MG63 (cell line): Measurements from ENCODE around the gene UBA3. TPM values are rescaled to one million over a fixed set of nuclear protein-coding genes. Genes with fewer than 3 reads are reported as not detected.
A peak's percentile ranks its signal among the peaks of the same experiment; 100 is the strongest.

ENCODE experiments used
- DNase-seq: peaks from one replicate; pipeline ENCODE4 v3.0.0-alpha.2; 2020
- H3K27me3 ChIP-seq: fragments of 250-450 bp; sonication (Bioruptor Pico); 2 replicates; pipeline ENCODE4 v1.5.1; 2020; ENCODE audit warnings: mild to moderate bottlenecking, moderate library complexity
- H3K36me3 ChIP-seq: fragments of 250-450 bp; sonication (Bioruptor Pico); 2 replicates; pipeline ENCODE4 v1.5.1; 2020; ENCODE audit warnings: mild to moderate bottlenecking, moderate library complexity
- H3K4me3 ChIP-seq: fragments of 250-450 bp; sonication (Bioruptor Pico); 2 replicates; pipeline ENCODE4 v1.5.1; 2020; ENCODE audit warnings: mild to moderate bottlenecking, moderate library complexity
- H3K9me3 ChIP-seq: fragments of 250-450 bp; sonication (Bioruptor Pico); 2 replicates; pipeline ENCODE4 v1.5.1; 2020; ENCODE audit warnings: mild to moderate bottlenecking, moderate library complexity
- total RNA-seq: library from RNA; depleted of rRNA; stranded (reverse); fragments of >200 nt; shearing (Covaris generic); gene quantifications from 2 replicates; pipeline ENCODE4 v1.2.3, GENCODE V29; 2014; ENCODE audit warnings: low replicate concordance

The UBA3 gene
- total RNA-seq, 1 experiment from 2014 or later = 47.4 TPM

DNA sequence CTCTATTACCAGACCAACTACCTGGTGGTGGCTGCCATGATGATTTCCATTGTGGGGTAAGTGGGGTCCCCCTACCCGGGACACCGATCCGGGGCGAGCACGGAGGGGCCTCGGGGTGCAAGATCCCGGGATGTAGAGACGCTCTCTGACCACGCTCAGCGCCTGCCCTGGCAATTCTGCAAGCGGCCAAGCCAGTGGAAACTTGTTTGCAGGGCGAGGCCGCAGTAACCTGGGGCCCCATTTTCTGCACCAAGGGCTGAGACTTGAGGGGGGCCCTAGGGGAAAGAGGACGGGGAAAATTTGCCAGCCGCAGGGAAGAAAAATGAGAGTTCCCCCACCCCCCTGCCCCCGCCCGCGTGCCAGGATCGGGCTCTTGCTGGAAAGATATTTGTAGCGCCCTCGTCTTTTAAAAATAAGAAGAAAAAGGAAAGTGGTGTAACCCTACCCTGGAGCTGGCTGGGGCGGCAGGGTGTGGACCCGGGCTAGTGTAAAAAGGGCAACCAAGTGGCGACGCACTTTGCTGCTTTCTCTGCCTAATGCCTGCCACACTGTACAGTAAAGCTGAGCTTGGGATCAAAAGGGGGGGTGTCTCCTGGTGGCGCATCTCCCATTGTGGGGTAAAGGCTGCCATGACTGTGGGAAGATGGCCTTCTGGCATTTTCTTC is 5.1 kb upstream of the UBA3 start:
- DNase-seq = peak; percentile 21
- Histone ChIP-seq H3K36me3 (peaks cover 5% of the 10 kb centered on the region; the same call in 1 of the 2 replicates), H3K9me3 (no peaks in the 10 kb centered on the region), H3K27me3 (no peaks in the 10 kb centered on the region), H3K4me3 (peak overlapping the region; percentile 78)

DNA sequence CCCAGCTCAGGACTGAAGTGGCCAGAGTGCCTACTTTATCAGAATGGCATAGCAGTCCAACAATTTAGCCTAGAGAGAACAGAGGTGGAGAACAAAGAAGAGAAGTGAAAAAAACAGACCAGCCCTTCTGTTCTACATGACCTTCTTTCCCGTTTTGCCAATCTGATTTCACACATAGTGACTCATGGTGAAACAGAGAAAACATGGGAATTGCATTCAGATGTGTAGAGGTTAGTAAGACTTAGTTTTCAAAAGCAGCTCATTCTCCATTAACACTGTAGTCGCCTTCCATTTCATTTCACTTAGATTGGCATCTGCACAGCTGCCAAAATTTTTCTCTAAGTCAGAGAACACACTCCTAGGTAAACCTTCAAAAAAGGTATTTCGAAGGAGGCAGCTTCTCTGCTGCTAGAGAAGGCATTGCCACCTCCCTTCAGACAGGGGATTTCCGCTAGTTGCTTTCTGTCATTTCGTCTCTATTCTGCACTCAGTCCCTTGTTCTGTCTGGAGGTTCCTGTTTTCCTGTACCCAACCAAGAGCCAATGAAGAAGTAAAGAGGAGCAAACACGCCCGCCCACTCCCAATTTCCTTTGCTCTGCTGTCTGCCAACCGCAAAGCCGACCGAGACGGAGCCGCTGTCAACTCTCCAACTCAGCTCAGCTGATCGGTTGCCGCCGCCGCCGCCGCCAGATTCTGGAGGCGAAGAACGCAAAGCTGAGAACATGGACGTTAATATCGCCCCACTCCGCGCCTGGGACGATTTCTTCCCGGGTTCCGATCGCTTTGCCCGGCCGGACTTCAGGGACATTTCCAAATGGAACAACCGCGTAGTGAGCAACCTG is 4.4 kb upstream of the UBA3 start, which contains the start of gene ARL6IP5:
Gene ARL6IP5, plus strand, starts transcription at position 612 of the 842 bp plus-strand sequence. Its CDS starts 111 bp downstream, at position 723.
- H3K9me3 ChIP-seq = no peaks in the 10 kb centered on the region
- H3K36me3 ChIP-seq = peaks cover 5% of the 10 kb centered on the region; the same call in 1 of the 2 replicates
- DNase-seq = peak; percentile 88
- no peaks in the 10 kb centered on the region for H3K27me3 ChIP-seq
- peak within 1 kb of the TSS; percentile 78 for H3K4me3 ChIP-seq

DNA sequence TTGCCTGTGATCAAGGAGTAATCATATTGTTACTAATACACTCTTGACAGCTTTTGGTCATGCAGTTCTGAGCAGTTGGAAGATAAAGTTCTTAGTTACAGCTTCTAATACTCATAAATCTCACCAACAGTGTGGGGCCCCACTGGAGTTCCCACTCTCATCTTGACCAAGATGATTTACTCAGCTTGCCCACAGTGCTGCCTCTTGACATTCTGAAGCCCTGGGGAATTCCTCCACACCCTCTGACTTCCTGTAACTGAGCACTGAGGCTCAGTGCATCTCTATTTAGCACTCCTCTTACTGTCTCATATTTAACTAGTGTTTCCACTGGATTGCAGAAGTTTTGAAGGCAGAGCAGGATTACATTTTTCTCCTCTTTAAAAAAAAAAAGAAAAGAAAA is 2.6 kb upstream of the UBA3 start:
- no peaks in the 10 kb centered on the region for H3K36me3 ChIP-seq
- peak; percentile 30 for DNase-seq
- no peak overlapping the region for H3K4me3 ChIP-seq
- H3K9me3 ChIP-seq = no peaks in the 10 kb centered on the region
- H3K27me3 ChIP-seq = no peaks in the 10 kb centered on the region

DNA sequence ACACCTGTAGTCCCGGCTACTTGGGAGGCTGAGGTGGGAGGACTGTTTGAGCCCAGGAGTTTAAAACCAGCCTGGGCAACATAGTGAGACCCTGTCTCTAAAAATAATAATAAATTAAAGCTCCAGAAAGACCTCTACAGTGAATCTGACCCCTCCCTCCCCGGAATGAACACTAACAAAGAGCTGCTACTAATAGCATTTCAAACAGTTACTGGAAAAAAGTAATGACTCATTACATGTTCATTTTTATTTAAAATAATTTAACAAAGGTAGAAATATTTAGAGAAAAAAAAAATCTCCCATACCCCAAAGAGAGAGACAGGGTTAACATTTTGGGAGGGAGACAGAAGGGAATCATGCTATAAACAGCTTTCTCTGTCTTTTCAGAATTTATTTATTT is 2.2 kb upstream of the UBA3 start:
- no peaks in the 10 kb centered on the region for H3K9me3 ChIP-seq
- no peak for DNase-seq
- H3K36me3 ChIP-seq = peaks cover under 1% of the 10 kb centered on the region; the same call in 1 of the 2 replicates
- no peak overlapping the region for H3K4me3 ChIP-seq
- H3K27me3 ChIP-seq = no peaks in the 10 kb centered on the region

DNA sequence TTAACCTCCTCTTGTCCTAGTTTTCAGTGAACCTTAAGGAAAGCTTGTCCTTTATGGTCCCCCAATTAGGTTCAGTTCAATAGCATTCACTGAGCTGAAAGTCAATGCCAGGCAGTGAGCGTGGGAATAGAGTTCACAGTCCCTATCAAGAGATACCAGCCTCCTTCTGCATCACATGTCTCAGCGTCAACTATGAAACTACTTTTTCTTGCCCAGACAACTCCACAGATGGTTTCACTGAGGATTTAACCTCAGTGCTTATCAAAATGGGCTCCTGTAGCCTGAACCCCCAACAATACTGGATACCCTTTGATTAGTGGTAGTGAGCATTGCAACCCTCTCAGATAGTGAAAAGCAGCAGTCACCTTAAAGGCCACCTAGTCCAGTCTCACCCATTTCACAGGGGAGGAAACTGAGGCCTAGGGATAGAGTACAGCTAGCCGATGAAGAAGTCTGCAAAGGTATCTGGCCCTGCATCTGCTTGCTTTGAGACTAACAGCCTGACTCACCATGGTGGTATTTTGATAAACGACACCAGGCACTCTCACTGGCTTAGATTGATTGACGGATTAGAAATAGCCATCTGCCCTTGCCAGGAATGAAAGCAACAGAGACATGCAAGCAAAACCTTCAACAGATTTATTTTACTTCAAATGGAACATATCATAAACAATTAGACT is 1.6 kb upstream of the UBA3 start:
- no peaks in the 10 kb centered on the region for H3K27me3 ChIP-seq
- no peaks in the 10 kb centered on the region for H3K9me3 ChIP-seq
- H3K4me3 ChIP-seq = no peak overlapping the region
- DNase-seq = no peak
- peaks cover 3% of the 10 kb centered on the region; the same call in 1 of the 2 replicates for H3K36me3 ChIP-seq

DNA sequence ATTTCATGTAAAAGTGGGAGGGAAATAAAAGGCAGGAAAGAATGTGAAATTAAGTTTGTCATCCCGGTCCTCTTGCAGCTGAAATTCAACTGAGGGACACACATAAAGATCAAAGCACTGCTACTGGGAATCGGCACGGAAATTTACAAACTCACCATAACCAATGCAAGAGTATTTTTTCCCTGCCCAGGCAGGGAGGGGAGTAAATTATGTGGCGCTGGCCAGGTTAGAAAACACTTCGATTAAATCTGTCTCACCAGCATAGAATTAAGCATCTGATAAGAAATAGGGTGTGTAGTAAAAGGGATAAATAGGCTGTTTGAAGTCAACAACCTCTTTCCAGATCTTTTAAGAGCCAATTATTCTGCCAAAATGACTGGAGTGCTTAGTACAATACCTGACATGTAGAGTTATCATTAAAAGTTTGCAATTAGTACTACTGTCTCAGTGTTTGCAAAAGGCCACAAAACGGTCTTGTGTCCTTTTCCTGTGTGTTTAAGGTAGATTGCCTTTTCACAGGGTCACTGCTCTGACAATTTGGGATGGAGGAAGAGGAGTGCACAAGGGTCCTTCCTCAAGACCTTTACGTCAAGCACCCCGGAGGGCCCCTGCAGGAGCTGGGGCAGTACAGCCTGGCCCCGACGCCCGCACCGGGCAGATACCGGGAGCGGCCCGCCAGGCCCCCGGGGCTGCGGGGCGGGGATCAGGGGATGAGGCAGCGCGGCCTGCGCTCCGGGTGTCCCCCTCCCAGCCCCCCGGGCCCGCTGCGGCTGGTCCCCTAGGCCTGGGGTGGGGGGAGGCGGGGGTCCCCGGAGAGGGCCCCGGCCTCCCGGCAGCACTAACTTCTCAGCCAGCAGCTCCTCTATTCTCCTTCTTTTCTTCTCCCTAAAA is 651 bp downstream of the UBA3 start:
- Histone ChIP-seq H3K36me3 (peaks cover 6% of the 10 kb centered on the region), H3K9me3 (no peaks in the 10 kb centered on the region), H3K27me3 (no peaks in the 10 kb centered on the region), H3K4me3 (peak overlapping the region; percentile 60)
- DNase-seq = peak; percentile 23

DNA sequence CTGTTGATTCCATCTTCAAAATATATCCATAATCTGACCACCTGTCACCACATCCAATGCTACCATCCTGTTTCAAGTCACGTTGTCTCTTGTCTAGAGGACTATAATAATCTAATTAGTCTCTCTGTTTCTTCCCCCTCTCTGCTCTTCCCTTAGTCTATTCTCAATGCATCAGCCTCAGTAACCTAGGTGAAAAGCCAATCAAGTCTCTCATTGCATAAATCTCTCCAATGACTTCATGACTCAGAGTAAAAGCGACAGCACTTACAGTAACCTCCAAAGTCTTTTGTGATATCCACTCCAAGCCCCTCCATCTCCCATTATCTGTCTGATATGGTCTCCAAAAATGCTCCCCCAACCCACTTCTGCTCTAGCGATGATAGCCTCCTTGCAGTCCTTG is 7.2 kb downstream of the UBA3 start:
- Histone ChIP-seq H3K9me3 (no peaks in the 10 kb centered on the region), H3K27me3 (no peaks in the 10 kb centered on the region), H3K36me3 (peaks cover 9% of the 10 kb centered on the region), H3K4me3 (no peak overlapping the region)
- DNase-seq = no peak

DNA sequence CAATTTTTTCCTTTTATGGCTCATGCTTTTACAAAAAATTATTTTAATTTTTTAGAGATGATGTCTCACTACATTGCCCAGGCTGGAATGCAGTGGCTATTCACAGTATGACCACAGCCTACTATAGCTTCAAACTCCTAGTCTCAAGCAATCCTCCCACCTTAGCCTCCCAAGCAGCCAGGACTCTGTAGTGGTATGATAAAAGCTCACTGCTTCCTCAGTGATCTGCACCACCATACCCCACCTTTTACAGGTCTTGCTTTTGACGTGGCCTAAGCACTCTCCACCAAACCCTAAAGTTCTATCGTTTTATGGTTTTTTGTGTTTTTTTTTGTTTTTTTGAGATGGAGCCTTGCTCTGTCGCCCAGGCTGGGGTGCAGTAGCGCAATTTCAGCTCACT is 14.0 kb downstream of the UBA3 start:
- Histone ChIP-seq H3K9me3 (no peaks in the 10 kb centered on the region), H3K36me3 (peaks cover 18% of the 10 kb centered on the region), H3K27me3 (no peaks in the 10 kb centered on the region), H3K4me3 (no peak overlapping the region)
- DNase-seq = no peak

DNA sequence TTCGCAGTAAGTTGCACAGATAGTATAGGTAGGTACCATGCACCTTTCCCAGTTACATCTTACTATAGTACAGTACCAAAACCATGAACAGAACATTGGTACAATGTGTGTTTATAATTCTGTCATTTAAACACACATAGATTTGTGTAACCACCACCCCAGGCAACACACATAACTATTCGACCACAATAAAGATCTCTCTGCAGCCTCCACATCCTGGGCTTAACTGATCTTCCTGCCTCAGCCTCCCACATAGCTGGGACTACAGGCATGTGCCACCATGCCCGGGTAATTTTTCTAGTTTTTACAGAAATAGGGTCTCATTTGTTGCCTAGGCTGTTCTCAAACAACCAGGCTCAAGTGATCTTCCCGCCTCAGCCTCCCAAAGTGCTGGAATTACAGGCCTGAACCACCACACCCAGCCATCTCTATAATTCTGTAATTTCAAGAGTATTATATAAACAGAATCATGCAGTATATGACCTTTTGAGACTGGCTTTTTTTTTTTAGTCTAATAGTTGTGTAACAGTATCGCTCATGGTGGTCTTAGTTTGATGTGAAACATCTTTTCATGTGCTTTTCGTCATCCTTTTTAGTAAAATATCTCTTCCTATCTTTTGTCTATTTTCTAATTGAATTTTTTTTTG is 14.7 kb downstream of the UBA3 start:
- DNase-seq = no peak
- H3K27me3 ChIP-seq = no peaks in the 10 kb centered on the region
- H3K9me3 ChIP-seq = no peaks in the 10 kb centered on the region
- no peak overlapping the region for H3K4me3 ChIP-seq
- peaks cover 20% of the 10 kb centered on the region for H3K36me3 ChIP-seq

DNA sequence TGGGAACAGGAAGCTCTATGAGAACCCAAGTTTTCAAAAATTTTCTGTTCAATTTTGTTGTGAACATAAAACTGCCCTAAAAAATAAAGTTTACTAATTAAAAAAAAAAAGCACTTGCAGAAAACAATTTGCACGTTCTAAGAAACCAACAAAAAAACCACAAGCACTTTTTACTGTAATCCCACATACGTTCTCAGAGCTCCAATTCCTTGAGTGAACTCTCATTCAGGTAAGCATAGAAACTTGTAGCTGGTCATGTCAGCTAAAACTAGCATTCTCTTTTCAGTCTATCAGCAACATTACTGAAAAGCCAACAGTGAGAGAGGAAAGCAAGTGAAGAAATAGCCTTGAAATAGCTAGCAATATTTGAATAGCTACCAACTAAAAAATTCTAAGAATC is 16.5 kb downstream of the UBA3 start:
- Histone ChIP-seq H3K27me3 (no peaks in the 10 kb centered on the region), H3K4me3 (no peak overlapping the region), H3K36me3 (peaks cover 27% of the 10 kb centered on the region), H3K9me3 (no peaks in the 10 kb centered on the region)
- no peak for DNase-seq

GRCh38 chr3:69059688-69060087 is 20.5 kb downstream of the UBA3 start:
- DNase-seq = no peak
- no peaks in the 10 kb centered on the region for H3K9me3 ChIP-seq

GRCh38 chr3:69058947-69059224 is 21.3 kb downstream of the UBA3 start:
- Histone ChIP-seq H3K4me3 (no peak overlapping the region), H3K27me3 (no peaks in the 10 kb centered on the region), H3K9me3 (no peaks in the 10 kb centered on the region), H3K36me3 (peaks cover 40% of the 10 kb centered on the region)
- DNase-seq = no peak

More at GRCh38 chr3:69059688-69060087, 20.5 kb downstream of the UBA3 start:
- no peaks in the 10 kb centered on the region for H3K27me3 ChIP-seq
- no peak overlapping the region for H3K4me3 ChIP-seq
- peaks cover 38% of the 10 kb centered on the region for H3K36me3 ChIP-seq

DNA sequence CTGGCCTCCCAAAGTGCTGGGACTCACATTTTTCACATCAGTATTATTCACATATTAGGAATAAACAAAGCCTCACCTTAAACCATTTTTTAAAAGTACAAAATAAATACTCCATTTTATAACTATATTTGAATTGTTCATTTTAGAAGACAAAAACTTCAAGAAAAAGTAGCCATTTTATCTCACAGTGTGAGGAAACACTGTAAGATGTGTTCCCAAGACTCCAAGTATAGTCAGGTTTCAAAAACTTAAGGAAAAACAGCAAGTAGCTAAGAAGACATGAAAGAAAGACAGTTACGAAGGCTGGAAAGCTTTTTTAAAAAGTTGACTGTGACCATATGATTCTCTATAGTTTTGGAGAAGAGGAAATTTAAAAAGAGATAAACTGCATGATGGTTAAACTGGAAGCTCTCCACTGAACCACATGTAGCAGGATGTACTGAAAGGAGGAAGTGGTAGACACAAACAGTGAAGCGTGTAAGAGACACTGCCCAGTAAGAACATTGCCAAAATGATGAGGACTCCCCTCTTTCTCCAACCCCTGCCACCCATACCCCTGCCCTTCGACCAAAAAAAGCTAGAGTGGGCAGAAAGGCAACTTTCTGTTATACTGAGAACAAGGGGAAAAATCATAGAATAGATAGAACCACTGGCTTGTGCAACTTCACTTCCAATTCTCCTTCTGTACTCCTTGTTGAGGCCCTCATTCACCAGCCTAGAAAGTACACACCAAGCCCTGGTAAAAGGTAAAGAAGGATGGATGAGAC is 21.8 kb downstream of the UBA3 start:
- Histone ChIP-seq H3K4me3 (no peak overlapping the region), H3K27me3 (no peaks in the 10 kb centered on the region), H3K36me3 (peaks cover 40% of the 10 kb centered on the region), H3K9me3 (no peaks in the 10 kb centered on the region)
- DNase-seq = no peak

- H3K4me3 ChIP-seq = peak overlapping the region; percentile 78
- H3K9me3 ChIP-seq = no peaks in the 10 kb centered on the region
- peaks cover 30% of the 10 kb centered on the region for H3K36me3 ChIP-seq
- no peak for DNase-seq
- no peaks in the 10 kb centered on the region for H3K27me3 ChIP-seq
Observed at GRCh38 chr3:69052472-69052898, 27.7 kb downstream of the UBA3 start.

GRCh38 chr3:69051756-69052471 is 28.3 kb downstream of the UBA3 start, which contains the start of gene TMF1:
Gene TMF1 (minus strand): TSS chr3:69052333. CDS start chr3:69052086, 247 bp downstream.
- peak within 1 kb of the TSS; percentile 78 for H3K4me3 ChIP-seq
- H3K9me3 ChIP-seq = no peaks in the 10 kb centered on the region
- no peaks in the 10 kb centered on the region for H3K27me3 ChIP-seq
- H3K36me3 ChIP-seq = peaks cover 27% of the 10 kb centered on the region
- peak; percentile 92 for DNase-seq
